GM12865 (cell line): ENCODE results near the gene NFKBIZ.
"Not testable (repeated sequence)": the region's sequence is repeated elsewhere in the genome, so short reads cannot be mapped to it uniquely, and the experiment has no call there.

Source experiments
- DNase-seq: peaks from one replicate; pipeline ENCODE4 v3.0.0; 2010; ENCODE audit warnings: low read depth
- H3K4me3 ChIP-seq: 2 replicates; pipeline ENCODE4 v1.5.1; 2011; ENCODE audit warnings: mild to moderate bottlenecking, low read depth, low read length, control low read depth
- CTCF ChIP-seq: IDR thresholded peaks from 2 replicates; pipeline ENCODE4 v1.5.1; 2011; ENCODE audit warnings: low read length, control low read depth, low read depth, inconsistent platforms; ENCODE audit not compliant: insufficient read depth; ENCODE audit errors: missing control alignments

Gene NFKBIZ

DNA sequence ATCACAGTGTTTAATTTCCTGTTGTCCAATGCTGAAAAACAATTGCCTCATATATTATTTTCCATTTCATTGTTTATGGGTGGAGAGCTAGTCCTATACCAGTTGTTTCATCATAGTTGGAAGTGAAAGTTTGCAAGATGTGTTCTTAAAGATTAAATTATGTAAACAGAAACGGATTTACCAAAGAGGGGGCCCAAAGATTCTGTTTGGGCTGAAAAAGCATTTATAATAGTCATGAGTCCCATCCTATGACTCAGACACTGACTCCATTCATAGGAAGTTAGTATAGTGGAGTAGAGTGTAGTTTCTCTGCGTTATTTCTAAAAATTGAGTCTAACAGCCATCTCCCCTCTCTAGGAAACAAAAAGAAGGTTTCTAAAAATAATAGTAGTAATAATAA lies 24.3 kb downstream of the NFKBIZ start:
- no peak for TF ChIP-seq CTCF
- no peak overlapping the region for H3K4me3 ChIP-seq
- no peak for DNase-seq

- H3K4me3 ChIP-seq = no peak overlapping the region
- TF ChIP-seq CTCF = no peak
- DNase-seq = peak; percentile 34
Observed at GRCh38 chr3:101876142-101876541, 26.8 kb downstream of the NFKBIZ start.

GRCh38 chr3:101878589-101878988 lies 29.3 kb downstream of the NFKBIZ start:
- no peak overlapping the region for H3K4me3 ChIP-seq
- TF ChIP-seq CTCF = no peak
- no peak for DNase-seq

GRCh38 chr3:101879102-101879501 lies 29.8 kb downstream of the NFKBIZ start:
- TF ChIP-seq CTCF = no peak
- H3K4me3 ChIP-seq = no peak overlapping the region
- DNase-seq = no peak

- TF ChIP-seq CTCF = no peak
- H3K4me3 ChIP-seq = no peak overlapping the region
- DNase-seq = no peak
Observed at GRCh38 chr3:101879623-101880284, 30.4 kb downstream of the NFKBIZ start.

DNA sequence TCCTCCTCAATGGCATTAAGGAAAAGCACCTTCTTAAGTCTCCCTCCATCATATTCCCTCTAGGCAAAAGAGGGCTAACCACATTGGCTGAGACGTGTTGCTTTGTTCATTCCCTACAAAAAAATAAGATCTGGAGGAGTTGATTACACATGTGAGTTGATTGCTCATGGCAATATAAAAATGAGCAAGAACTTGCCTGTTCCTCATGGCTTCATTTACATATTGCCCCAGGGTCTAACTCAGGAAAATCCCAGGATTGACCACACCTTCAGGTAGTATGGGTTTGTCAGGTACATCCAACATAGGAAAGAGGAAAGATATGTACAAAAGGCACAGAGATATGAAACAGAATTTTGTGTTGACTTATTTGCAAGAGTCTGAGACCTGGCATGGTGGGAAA lies 35.5 kb downstream of the NFKBIZ start:
- DNase-seq = no peak
- TF ChIP-seq CTCF = no peak
- no peak overlapping the region for H3K4me3 ChIP-seq

DNA sequence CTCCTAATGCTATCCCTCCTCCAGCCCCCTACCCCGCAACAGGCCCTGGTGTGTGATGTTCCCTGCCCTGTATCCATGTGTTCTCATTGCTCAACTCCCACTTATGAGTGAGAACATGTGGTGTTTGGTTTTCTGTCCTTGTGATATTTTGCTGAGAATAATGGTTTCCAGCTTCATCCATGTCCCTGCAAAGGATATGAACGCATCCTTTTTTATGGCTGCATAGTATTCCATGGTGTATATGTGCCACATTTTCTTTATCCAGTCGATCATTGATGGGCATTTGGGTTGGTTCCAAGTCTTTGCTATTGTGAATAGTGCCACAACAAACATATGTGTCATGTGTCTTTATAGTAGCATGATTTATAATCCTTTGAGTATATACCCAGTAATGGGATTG lies 36.3 kb downstream of the NFKBIZ start:
- H3K4me3 ChIP-seq, DNase-seq: not testable (repeated sequence)
